Activated naive CD8-positive, alpha-beta T cell treated with anti-CD3 and anti-CD28 coated beads for 36 hours (primary cell): ENCODE measurements around the gene TRIP12. TPM values are rescaled to one million over a fixed set of nuclear protein-coding genes. Genes with fewer than 3 reads are reported as not detected.
A peak's percentile ranks its signal among the peaks of the same experiment; 100 is the strongest.
"Not testable (repeated sequence)": the region's sequence is repeated elsewhere in the genome, so short reads cannot be mapped to it uniquely, and the experiment has no call there.

Experiments used
- DNase-seq: peaks from one replicate; pipeline ENCODE4 v3.0.0; 2021
- H3K27ac Mint-ChIP-seq: one replicate; pipeline ENCODE4 v1.8.0; 2022; ENCODE audit warnings: mild to moderate bottlenecking, moderate library complexity, mixed read lengths
- H3K27me3 Mint-ChIP-seq: one replicate; pipeline ENCODE4 v1.8.0; 2022; ENCODE audit warnings: mild to moderate bottlenecking, mixed read lengths
- H3K36me3 Mint-ChIP-seq: one replicate; pipeline ENCODE4 v1.8.0; 2021; ENCODE audit warnings: mild to moderate bottlenecking, mixed read lengths
- H3K4me1 Mint-ChIP-seq: one replicate; pipeline ENCODE4 v1.8.0; 2021; ENCODE audit warnings: mixed read lengths
- H3K4me3 Mint-ChIP-seq: one replicate; pipeline ENCODE4 v1.8.0; 2022; ENCODE audit warnings: mild to moderate bottlenecking, moderate library complexity, mixed read lengths
- H3K9me3 Mint-ChIP-seq: one replicate; pipeline ENCODE4 v1.8.0; 2022; ENCODE audit warnings: mixed read lengths
- total RNA-seq, 2 experiments: library from RNA; stranded (reverse); gene quantifications; one replicate each; pipeline ENCODE4 v1.2.3, GENCODE V29; 2021

The TRIP12 gene
- total RNA-seq, 2 experiments from 2014 or later = 227 to 262 TPM

DNA sequence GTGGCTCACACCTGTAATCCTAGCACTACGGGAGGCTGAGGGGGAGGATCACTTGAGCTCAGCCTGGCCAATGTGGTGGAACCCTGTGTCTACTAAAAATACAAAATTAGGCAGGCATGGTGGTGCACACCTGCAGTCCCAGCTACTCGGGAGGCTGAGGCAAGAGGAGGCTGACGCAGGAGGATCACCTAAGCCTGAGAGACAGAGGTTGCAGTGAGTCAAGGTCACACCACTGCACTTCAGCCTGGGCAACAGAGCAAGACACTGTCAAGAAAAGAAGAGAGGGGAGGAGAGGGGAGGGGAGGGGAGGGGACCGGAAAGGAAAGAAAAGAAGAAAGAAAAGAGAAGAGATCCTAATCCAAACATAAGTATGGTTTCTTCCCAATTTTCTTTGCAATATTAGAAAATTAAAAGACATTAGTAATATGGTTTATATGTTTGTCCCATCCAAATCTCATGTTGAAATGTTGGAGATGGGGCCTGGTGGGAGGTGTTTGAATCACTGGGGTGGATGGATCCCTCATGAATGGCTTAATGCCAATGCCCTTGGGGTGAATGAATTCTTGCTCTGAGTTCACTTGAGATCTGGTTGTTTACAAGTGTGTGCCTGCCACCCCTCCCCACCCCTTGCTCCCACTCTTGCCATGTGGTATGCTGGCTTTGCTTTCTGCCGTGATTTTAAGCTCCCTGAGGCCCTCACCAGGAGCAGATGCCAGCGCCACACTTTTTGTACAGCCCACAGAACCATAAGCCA lies 50.7 kb downstream of the TRIP12 start:
- DNase-seq = no peak
- peaks cover 26% of the 10 kb centered on the region for H3K4me1 Mint-ChIP-seq
- H3K36me3 Mint-ChIP-seq = peaks cover 31% of the 10 kb centered on the region
- no peak overlapping the region for H3K27ac Mint-ChIP-seq
- H3K27me3 Mint-ChIP-seq = no peaks in the 10 kb centered on the region
- H3K4me3 Mint-ChIP-seq = no peak overlapping the region
- no peaks in the 10 kb centered on the region for H3K9me3 Mint-ChIP-seq

DNA sequence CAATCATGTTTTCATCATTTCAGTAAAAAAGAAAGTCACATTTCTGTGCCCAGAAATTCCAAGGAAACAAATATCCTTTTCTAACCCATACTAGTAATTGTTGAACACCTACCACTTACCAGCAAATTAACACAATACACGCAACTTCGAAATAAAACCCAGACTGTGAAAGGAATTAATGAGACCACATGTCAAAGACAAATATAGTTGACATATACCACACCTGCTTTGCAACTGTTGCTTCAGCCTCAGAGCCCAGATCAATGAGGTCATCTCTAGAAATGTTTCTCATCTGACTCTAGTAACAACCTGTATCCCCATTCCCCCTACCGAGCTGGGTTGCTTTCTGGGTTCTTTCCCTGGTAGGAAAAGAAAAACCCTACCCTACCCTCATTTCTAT lies 52.6 kb downstream of the TRIP12 start:
- DNase-seq = no peak
- peaks cover 33% of the 10 kb centered on the region for H3K36me3 Mint-ChIP-seq
- no peaks in the 10 kb centered on the region for H3K9me3 Mint-ChIP-seq
- no peaks in the 10 kb centered on the region for H3K27me3 Mint-ChIP-seq
- peaks cover 32% of the 10 kb centered on the region for H3K4me1 Mint-ChIP-seq
- H3K27ac Mint-ChIP-seq = no peak overlapping the region
- H3K4me3 Mint-ChIP-seq = no peak overlapping the region

- DNase-seq = no peak
- Mint-ChIP-seq H3K4me1 (peaks cover 32% of the 10 kb centered on the region), H3K4me3 (no peak overlapping the region), H3K27ac (no peak overlapping the region), H3K27me3 (no peaks in the 10 kb centered on the region), H3K9me3 (no peaks in the 10 kb centered on the region), H3K36me3 (peaks cover 33% of the 10 kb centered on the region)
Measured at GRCh38 chr2:229868794-229869193, 53.0 kb downstream of the TRIP12 start.

DNA sequence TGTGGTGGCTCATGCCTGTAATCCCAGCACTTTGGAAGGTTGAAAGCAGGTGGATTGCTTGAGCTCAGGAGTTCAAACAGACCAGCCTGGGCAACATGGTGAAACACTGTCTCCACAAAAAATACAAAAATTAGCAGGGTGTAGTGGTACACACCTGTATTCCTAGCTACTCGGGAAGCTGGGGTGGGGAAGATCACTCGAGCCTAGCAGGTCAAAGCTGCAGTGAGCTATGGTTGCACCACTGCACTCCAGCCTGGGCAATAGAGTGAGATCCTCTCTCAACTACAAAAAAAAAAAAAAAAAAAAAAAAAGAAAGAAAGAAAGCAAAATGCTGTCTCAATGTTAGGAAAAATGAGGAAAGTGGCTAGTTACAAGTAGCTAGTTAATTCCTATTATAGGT lies 56.8 kb downstream of the TRIP12 start:
- Mint-ChIP-seq H3K27ac (no peak overlapping the region), H3K36me3 (peaks cover 17% of the 10 kb centered on the region), H3K27me3 (no peaks in the 10 kb centered on the region), H3K9me3 (no peaks in the 10 kb centered on the region), H3K4me3 (no peak overlapping the region), H3K4me1 (peaks cover 36% of the 10 kb centered on the region)
- no peak for DNase-seq

DNA sequence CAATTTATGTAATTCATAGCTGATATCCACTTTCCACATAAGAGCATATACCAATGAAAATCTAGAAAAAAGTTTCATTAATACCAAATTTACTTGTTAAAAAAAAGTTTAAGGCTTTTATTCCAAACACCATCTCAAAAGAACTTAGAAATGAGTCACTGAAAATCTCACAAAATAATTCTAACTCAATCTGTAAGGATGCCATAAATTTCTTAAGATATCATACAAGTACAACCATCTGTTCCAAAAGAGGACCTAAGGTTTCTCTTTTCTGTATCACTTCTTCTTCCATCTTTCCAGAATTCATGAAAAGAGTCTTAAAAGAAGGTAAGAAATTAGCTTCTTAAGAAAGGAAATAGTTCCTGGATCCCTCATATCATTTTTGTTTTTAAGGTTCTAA lies 60.4 kb downstream of the TRIP12 start:
- Mint-ChIP-seq H3K36me3 (peaks cover 28% of the 10 kb centered on the region), H3K4me1 (peaks cover 36% of the 10 kb centered on the region), H3K9me3 (no peaks in the 10 kb centered on the region), H3K4me3 (no peak overlapping the region), H3K27ac (no peak overlapping the region), H3K27me3 (no peaks in the 10 kb centered on the region)
- no peak for DNase-seq

- H3K27ac Mint-ChIP-seq = no peak overlapping the region
- DNase-seq = no peak
- peaks cover 37% of the 10 kb centered on the region for H3K4me1 Mint-ChIP-seq
- peaks cover 36% of the 10 kb centered on the region for H3K36me3 Mint-ChIP-seq
- H3K27me3 Mint-ChIP-seq = no peaks in the 10 kb centered on the region
- H3K4me3 Mint-ChIP-seq = no peak overlapping the region
- no peaks in the 10 kb centered on the region for H3K9me3 Mint-ChIP-seq
Measured at GRCh38 chr2:229860334-229860733, 61.5 kb downstream of the TRIP12 start.

DNA sequence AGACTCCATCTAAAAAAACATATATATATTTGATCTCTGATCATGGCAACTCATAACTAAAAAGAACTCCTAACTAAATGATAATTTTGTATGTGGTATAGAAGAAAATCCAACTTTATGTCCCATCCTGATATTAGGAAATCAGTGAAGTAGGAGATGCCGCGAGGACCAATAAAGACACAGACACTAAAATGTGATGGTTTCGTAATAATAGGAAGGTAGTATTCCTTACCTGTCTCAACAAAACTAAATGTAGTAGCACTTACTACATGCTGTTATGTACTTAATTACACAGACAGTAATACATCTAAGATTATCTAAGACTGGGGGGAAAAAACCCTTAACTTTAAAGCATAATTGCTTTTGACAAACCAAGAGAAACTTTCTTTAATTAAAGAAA lies 63.5 kb downstream of the TRIP12 start:
- H3K36me3 Mint-ChIP-seq = peaks cover 42% of the 10 kb centered on the region
- H3K4me3 Mint-ChIP-seq = no peak overlapping the region
- H3K4me1 Mint-ChIP-seq = peaks cover 36% of the 10 kb centered on the region
- H3K9me3 Mint-ChIP-seq = no peaks in the 10 kb centered on the region
- DNase-seq = no peak
- H3K27ac Mint-ChIP-seq = no peak overlapping the region
- H3K27me3 Mint-ChIP-seq = no peaks in the 10 kb centered on the region

- no peaks in the 10 kb centered on the region for H3K9me3 Mint-ChIP-seq
- no peak overlapping the region for H3K4me3 Mint-ChIP-seq
- no peak for DNase-seq
- peaks cover 40% of the 10 kb centered on the region for H3K4me1 Mint-ChIP-seq
- H3K27me3 Mint-ChIP-seq = no peaks in the 10 kb centered on the region
- peak overlapping the region; percentile 58 for H3K27ac Mint-ChIP-seq
- H3K36me3 Mint-ChIP-seq = peaks cover 40% of the 10 kb centered on the region
Measured at GRCh38 chr2:229857634-229858033, 64.2 kb downstream of the TRIP12 start.

DNA sequence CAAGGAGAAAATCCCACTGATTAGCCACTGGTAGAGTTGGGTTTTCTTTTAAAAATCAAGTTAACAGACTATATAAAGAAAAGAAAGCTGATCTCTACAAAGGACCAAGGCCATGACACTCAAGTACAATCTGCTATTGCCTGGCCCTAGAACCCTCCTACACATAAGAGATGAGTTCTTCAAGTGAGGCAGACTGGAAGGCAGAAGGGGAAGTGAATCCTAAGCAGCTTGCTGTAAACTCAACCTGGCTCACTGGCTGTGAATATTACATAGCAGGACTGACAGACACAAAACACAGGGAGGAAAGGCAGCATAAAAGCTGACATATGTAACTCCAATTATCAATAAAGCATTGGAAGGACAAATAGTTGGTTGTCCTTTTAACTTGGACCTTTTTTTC lies 65.4 kb downstream of the TRIP12 start:
- Mint-ChIP-seq H3K4me1 (peaks cover 46% of the 10 kb centered on the region), H3K27ac (no peak overlapping the region), H3K9me3 (peaks cover 2% of the 10 kb centered on the region), H3K36me3 (peaks cover 46% of the 10 kb centered on the region), H3K4me3 (no peak overlapping the region), H3K27me3 (no peaks in the 10 kb centered on the region)
- DNase-seq = no peak

GRCh38 chr2:229855116-229855515 lies 66.7 kb downstream of the TRIP12 start:
- DNase-seq = no peak
- Mint-ChIP-seq H3K27me3 (no peaks in the 10 kb centered on the region), H3K27ac (no peak overlapping the region), H3K4me3 (no peak overlapping the region), H3K36me3 (peaks cover 51% of the 10 kb centered on the region), H3K9me3 (peaks cover 2% of the 10 kb centered on the region), H3K4me1 (peaks cover 45% of the 10 kb centered on the region)

DNA sequence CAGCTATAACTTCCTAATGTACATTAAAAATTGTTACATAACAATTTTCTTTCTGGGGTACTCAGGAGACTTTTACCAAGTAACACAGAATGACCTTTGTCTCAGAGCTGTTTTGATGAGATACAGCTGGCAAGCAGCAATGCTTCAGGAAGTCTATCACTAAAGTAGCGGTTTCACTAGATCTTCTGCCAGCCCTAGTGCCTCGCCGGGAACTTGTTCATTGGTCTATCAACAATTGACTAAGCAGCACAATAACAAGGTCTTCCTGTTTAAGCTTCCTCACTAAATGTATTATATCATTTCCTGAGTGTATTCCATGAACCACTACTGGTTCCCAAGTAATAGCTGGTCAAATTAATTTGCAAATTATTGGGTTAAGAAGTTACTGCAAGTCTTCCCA lies 69.2 kb downstream of the TRIP12 start:
- H3K9me3 Mint-ChIP-seq = peaks cover 2% of the 10 kb centered on the region
- DNase-seq = peak; percentile 11
- H3K27me3 Mint-ChIP-seq = no peaks in the 10 kb centered on the region
- no peak overlapping the region for H3K4me3 Mint-ChIP-seq
- H3K27ac Mint-ChIP-seq = peak overlapping the region; percentile 34
- H3K4me1 Mint-ChIP-seq = peaks cover 51% of the 10 kb centered on the region
- peaks cover 51% of the 10 kb centered on the region for H3K36me3 Mint-ChIP-seq

DNA sequence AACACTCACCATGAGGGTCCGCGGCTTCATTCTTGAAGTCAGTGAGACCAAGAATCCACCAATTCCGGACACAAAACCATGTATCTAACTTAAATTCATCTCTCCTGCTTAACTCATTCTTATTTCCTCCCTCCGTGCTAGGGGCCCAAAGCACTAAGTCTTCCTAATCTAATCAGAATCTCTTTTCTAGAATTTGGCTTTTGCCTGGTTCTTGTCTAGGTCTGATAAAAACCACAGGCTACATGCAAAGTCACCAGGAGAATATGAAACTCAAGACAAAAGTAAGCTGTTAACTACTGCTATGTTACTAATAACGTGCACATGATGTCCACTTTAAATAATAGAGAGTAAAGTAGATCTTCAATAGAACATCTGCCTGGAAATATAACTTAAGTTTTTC lies 69.9 kb downstream of the TRIP12 start:
- Mint-ChIP-seq H3K27me3 (no peaks in the 10 kb centered on the region), H3K4me3 (no peak overlapping the region), H3K27ac (peak overlapping the region; percentile 81), H3K9me3 (peaks cover 2% of the 10 kb centered on the region), H3K4me1 (peaks cover 49% of the 10 kb centered on the region), H3K36me3 (peaks cover 53% of the 10 kb centered on the region)
- no peak for DNase-seq

- H3K4me3 Mint-ChIP-seq, H3K27me3 Mint-ChIP-seq, H3K9me3 Mint-ChIP-seq: not testable (repeated sequence)
- DNase-seq = peak; percentile 3
- peak overlapping the region; percentile 42 for H3K27ac Mint-ChIP-seq
- peaks cover 47% of the 10 kb centered on the region for H3K4me1 Mint-ChIP-seq
- H3K36me3 Mint-ChIP-seq = peaks cover 52% of the 10 kb centered on the region
Measured at GRCh38 chr2:229850355-229851275, 71.2 kb downstream of the TRIP12 start.

DNA sequence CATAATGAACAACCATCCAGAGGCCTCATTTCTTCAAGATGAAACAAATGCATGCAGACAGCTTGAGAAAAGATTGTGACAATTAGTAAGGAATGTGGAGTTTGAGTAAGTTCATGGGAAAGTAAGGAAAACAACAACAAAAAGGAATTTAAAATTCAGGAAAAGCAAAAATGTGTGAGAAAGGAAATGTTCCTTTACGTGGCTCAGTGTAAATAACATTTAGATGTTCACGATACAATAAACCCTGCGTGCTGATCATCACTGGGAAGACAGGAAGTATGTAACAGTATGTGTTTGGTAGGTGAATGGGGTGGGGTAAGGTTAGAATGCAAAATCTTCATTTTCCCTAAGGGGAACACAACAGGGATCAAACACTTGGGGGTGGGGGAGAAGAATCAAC lies 72.7 kb downstream of the TRIP12 start:
- peak overlapping the region; percentile 13 for H3K27ac Mint-ChIP-seq
- peaks cover 44% of the 10 kb centered on the region for H3K36me3 Mint-ChIP-seq
- no peak for DNase-seq
- peaks cover 45% of the 10 kb centered on the region for H3K4me1 Mint-ChIP-seq
- no peaks in the 10 kb centered on the region for H3K27me3 Mint-ChIP-seq
- no peak overlapping the region for H3K4me3 Mint-ChIP-seq
- H3K9me3 Mint-ChIP-seq = peaks cover 2% of the 10 kb centered on the region

DNA sequence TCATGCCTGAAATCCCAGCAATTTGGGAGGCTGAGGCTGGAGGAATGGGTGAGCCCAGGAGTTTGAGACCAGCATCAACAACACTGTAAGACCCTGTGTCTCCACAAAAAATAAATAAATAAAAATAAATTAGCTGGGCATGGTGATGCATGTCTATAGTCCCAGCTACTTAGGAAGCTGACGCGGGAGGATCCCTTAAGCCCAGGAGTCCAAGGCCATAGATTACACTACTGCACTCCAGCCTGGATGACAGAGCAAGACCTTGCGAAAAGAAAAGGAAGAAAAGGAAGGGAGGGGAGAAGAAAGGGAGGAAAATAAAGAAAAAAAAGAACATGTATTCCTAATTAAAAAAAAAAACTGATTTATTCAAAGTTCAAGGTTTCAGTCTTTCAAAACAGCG lies 78.2 kb downstream of the TRIP12 start:
- no peak for DNase-seq
- no peaks in the 10 kb centered on the region for H3K27me3 Mint-ChIP-seq
- no peak overlapping the region for H3K27ac Mint-ChIP-seq

More for the DNA sequence above, 78.2 kb downstream of the TRIP12 start:
- H3K4me1 Mint-ChIP-seq = peaks cover 17% of the 10 kb centered on the region
- peaks cover 35% of the 10 kb centered on the region for H3K36me3 Mint-ChIP-seq
- H3K9me3 Mint-ChIP-seq = no peaks in the 10 kb centered on the region
- no peak overlapping the region for H3K4me3 Mint-ChIP-seq
